ENCODE measurements around the gene ANAPC1. TPM values are rescaled to one million over a fixed set of nuclear protein-coding genes. Genes with fewer than 3 reads are reported as not detected.
"Not testable (repeated sequence)": the region's sequence is repeated elsewhere in the genome, so short reads cannot be mapped to it uniquely, and the experiment has no call there.

Gene ANAPC1
- total RNA-seq, 1 donor, result 58.4 TPM

DNA sequence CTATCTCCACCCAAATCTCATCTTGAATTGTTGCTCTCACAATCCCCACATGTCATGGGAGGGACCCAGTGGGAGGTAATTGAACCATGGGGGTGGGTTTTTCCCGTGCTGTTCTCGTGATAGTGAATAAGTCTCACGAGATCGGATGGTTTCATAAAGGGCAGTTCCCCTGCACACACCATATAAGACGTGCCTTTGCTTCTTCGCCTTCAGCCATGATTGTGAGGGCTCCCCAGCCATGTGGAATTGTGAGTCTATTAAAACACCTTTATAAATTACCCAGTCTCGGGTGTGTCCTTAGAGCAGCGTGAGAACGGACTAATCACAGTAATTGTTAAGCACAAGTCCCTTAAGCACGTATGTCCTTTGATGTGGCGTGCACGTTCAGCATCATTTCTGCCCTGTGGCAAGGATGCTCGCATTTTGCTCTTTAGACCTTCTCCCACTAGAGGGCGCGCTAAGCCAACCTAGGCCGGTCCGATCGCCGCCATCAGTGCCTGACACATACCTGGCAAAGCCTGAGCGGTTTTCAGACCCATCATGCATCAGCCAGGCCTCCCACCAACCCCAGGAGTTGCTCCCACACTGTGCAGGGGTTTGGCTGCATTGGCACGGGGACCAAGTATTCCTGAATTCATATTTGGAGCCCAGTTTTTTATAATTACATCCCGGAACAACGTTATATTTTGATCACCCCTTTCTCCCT is 136.4 kb downstream of the ANAPC1 start:
- not testable (repeated sequence) for DNase-seq (ENCODE audit: low read depth in 2 of 3, low spot score in 2 of 3)

DNA sequence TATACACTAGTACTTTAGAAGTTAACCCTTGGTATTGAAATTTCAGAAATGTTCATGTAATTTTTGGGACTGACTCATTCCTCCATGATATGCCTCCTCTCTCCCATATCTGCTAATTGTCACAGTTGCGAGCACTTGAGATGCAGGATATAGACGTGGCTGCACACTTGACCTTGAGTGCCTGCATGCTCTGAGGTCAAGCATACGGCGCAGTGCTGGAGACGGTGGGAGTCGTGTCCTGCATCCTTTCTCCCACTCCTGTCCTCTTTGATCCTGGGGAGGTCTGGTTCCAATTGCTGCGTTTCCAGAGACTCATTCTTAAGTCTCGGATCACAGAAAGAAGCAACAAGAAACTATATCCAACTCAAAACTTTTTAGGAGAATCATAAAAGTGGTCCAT is 139.2 kb downstream of the ANAPC1 start:
- not testable (repeated sequence) for DNase-seq (ENCODE audit: low read depth in 2 of 3, low spot score in 2 of 3)

DNA sequence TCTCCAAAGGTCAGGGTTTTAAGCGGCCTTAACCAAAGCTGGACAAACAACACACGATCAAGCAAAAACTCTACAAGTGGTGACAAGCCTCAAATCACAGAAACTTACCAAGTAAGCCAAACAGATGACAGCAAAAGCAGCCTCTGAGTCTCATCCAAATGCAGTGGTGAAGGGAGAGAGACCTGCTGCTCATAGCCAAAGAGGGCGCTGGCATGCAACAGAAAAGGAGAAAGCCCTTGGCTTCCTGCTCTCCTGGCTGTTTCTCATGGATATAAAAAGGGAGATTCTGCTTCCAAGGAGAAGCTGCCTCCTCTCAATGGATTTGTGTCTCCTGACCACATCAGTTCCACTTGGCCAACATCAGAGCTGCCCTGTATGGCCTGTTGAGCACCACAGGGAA is 142.5 kb downstream of the ANAPC1 start:
- not testable (repeated sequence) for DNase-seq (ENCODE audit: low read depth in 2 of 3, low spot score in 2 of 3)

DNA sequence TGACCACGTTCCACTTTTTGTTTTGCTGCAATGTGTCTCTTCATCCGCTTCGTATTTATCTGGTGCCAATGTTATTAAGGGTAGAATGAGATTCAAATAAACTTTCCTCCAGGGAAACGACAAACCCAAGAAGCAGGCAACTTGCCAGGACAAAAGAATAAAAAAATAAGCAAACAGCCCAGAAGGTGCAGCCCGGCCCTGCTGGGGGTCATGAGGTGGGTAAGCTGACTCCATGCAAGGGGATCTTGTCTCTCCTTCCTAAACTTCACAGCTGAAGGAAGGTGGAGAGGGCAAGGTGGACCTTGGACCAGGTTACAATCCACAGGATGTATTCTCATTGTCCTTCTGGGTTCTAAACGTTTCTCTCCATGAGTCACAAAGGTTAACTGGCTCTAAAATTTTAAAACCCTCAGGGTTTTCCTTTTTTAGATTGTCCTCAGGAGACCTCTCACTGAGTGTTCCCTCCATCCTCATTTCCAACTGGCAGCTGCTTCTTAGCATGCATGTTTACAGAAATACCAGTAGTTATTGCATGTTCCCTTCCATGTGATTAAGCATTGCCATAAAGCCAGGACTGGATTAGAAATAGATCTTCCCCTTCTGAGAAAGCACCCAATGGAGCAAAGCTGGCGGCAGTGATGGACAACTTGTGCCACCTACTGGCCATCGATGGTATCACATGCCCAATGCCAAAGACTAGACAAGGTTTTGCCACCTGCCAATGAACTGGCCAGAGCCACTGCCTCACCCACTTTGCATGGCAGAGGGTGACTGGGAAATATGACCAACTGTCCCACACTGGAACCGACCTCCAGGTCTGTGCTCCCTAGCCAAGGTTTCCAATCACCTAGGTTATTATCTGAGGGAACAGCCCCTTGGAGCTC is 147.9 kb downstream of the ANAPC1 start:
- DNase-seq (ENCODE audit: low read depth in 2 of 3, low spot score in 2 of 3), result not testable (repeated sequence)

DNA sequence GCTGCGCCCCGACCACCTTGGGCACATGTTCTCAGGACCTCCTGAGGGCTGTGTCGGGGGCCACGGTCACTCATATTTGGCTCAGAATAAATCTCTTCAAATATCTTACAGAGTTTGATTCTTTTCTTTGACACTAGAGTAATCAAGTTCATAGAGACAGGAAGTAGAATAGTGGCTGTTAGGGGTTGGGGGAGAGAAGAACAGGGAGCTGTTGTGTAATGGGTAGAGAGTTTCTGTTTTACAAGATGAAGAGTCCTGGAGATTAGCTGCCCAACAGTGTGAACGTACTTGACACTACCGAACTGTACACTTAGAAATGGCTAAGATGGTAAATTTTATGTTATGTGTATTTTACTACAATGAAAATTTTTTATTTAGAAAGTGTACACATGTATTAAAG is 148.6 kb downstream of the ANAPC1 start:
- not testable (repeated sequence) for DNase-seq (ENCODE audit: low read depth in 2 of 3, low spot score in 2 of 3)

DNA sequence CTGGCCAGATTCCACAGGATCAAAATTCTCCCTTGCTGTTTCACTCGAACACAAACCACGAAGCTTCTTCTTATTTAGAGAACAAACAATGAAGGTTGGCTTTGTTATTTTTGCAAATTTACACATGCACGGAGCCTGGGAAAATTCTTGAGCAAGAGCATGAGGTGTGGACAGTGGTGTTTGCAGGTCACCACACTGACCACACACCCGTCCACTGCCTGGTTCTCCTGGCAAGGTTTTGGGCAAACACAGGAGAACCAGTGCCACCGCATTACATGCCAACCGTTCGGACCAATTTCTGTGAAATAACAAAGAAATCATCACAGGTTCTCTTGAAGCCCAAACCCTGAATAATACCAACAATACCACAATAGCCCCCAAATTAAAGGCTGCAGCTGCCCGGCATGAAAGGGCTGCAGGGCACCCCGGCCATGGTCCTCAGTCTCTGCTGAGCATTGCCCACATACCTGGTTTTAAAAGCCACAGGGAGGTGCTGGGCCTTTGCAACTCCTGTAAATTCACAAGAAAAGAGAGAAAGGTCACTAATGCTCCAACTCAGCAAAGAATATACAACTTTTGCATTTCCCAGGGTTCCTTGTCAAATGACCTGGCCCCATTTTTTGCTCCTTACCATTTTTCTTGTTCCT is 154.1 kb downstream of the ANAPC1 start:
- not testable (repeated sequence) for DNase-seq (ENCODE audit: low read depth in 2 of 3, low spot score in 2 of 3)

DNA sequence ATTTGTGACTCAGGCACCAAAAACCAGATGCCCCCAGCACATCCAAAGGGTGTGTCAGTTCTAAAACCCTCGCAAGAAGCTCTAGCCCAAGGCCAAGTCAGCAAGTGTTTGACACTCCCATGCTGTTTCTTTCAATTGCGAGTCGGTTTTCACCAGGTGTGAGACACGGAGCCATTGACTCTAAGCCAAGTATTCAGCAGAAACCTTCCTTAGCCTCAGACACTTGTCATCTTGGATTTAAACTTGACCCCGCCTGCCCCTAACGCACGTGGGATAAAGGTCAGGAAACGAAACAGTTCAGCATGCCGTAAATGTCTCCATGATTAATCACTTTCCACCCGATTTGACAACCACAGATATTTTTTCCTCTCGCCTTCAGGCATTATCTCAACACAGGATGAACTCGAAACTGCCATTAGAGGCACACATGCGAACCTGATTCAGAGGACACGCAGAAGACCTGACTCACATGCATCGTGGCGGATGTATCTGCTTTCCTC is 156.3 kb downstream of the ANAPC1 start:
- not testable (repeated sequence) for DNase-seq (ENCODE audit: low read depth in 2 of 3, low spot score in 2 of 3)

DNA sequence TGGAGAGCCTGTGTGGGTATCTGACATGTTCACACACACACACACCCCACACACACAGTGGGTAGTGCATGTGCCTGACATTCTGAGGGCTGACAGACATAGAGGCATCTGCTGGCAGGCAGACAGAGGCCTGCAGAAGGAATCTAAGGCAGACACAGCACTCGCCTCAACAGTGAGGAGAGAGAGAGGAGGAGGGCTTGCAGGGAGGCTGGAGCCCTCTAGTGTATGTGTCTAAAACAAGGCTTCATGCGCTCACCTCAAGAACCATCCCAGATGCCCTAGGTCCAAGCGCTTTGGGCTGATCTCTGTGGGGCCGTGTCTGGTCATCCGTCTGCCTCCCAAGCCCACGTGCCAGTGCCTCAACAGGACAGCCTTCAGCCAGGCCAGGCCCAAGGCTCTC is 158.3 kb downstream of the ANAPC1 start:
- DNase-seq (ENCODE audit: low read depth in 2 of 3, low spot score in 2 of 3), result peak in 1 of 3 donors; percentile 47

DNA sequence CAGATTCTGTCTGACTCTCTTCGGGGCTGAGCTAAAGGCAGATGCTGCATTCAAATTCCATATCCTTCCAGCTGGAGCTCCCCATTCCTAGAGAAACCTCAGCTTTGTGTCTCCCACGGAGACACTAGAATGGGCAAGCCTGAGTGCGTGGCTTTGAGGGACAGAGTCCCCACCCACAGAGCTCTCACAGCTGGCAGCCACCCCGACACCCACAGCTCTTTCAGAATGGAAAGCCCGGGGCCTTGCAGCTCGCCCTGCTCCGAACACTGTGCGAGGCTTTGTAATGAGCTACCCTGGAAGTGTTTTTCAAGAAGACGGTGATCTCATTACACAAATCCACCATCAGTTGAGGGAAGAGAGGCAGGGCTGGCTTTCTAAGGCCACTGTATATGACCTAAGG is 164.4 kb downstream of the ANAPC1 start:
- DNase-seq (ENCODE audit: low read depth in 2 of 3, low spot score in 2 of 3), result not testable (repeated sequence)

Small RNA genes lying within 50 kb of the gene (small RNA-seq; reads per million reads assigned to genes)
- gene MIR4771-2, result not detected
- gene RN7SL297P, result not detected

Other genes starting within 250 kb of the ANAPC1 start
- gene MERTK, start 14.4 kb upstream of the ANAPC1 start, total RNA-seq, result 8.6 TPM
- gene TMEM87B, start 171.1 kb upstream of the ANAPC1 start, total RNA-seq, result 6.2 TPM